ENCODE results near the gene SLC13A3.

Gene SLC13A3

DNA sequence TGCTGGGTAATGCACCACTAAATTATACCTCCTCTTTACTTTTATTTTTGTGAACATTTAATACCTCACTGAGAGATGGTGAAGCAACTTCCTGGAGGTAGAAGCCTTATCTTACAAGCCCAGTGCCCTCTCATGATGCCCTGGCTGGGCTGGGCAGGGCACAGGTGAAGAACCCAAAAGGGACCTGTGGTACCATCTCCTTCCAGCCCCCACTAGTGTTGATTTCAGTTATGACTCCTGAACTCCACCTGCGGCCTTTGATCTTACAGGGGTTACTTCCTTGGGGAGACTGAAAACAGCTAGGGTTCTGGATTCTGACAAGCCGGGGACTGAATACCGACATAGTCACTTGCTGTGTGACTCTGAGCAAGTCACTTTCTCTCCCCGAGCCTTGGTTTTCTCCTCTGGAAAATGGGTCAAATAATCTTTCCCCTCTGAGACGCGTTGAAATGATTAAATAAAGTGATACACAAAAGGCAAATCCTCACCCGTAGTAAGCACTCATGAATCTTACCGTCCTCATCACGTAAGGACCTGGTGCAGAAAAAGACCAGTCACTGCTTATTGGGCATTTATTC is 1.2 kb downstream of the SLC13A3 start:
- DNase-seq: no peak

DNA sequence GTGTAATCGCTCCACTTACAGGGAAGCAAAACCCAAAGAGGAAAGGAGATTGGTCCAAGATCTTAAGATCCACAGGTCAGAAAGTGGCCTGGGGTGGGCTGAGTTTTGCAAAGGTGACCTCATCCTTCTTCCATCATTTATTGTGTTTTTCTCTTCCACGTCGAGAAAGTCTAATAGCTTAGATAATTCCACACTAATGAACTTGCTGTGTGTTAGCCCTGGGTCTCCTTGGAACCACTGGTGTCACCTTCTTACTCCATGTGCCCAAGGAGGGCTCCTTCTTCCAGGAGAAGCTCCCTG is 1.7 kb downstream of the SLC13A3 start:
- DNase-seq: no peak

GRCh38 chr20:46648903-46649649 is 2.2 kb downstream of the SLC13A3 start:
- DNase-seq: no peak

DNA sequence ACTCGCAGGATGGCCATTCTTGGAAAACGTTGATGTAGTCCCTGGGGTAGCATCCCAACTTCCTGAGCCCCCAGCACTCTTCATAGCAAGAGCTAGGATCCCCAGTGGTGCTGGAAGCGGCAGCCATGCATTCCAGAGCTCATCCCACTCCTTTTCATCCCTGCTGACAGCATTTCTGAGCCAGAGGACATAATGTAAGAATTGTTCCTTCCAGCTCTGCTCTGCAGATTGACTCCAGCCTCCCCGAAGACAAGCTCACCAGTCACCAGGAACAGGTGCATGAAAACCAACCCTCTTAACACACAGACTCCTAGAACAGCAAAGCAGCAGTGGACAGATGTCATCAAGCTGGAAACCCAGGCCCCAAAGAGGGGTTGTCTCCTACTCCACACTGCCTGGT is 3.8 kb downstream of the SLC13A3 start:
- DNase-seq: no peak

DNA sequence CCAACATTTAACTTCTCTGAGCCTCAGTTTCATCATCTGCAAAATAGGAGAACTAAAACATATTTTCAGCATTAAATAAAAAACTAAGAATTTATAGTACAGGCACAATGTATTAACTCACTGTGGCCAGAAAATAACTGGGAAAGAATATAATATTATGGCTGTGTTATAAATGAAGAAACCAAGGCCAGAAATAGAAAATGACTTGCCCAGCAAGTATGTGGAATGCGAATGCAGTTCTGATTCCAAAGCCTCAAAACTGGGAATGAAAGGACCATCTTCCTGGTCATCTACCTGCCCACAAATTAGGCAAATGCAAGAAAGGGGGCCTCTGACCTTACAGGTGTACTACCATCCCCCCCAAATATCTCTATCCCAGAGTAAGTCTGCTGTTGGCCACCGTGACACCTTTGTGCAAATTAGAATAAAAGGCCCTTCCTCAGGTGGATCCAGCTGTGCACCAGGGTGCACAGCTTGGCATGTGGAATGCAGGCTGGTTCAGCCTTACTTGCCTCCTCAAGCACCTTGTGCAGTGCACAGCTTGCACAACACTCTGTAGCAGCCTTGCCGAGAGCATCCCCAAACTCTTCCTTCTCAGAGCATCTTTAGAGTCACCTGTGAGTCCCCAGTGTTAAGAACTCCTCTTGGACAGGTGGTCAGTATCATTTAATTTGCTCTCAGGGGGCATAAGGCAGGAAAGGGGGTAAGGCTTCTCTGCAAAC is 4.4 kb downstream of the SLC13A3 start:
- DNase-seq: no peak

DNA sequence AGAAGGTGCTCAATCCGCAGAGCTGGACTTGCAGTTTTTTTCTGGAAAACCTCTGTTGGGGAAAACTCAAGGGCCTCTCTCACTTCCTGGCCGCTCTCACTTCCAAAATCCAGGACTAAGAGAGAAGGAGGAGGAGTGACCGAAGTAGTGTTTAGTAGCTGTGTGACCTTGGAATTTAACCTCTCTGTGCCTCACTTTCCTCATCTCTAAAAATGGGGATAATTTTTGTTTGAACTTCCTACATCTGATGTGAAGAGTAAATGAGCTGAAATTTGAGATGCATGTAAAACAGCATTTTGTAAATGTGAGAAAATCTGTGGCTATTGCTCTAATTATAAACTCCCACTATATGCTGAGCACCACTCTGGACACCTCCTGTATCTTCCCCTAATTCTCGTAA is 5.1 kb downstream of the SLC13A3 start:
- DNase-seq: no peak

DNA sequence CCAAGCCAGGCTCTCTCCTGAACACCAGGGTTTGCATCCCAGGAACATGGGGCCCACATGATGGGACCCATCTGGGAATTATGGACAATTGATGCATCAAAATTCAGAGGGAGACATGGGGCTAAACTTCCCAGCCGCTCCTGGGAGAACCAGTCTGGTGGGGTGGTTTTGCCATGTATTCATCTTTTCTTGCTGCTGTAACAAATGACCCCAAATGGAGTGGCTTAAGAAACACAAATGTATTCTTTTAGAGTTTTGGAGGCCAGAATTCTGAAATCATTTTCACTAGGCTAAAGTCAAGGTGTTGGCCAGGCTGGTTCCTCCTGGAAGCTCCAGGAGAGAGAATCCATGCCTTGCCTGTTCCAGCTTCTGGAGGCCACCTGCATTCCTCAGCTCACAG is 6.5 kb downstream of the SLC13A3 start:
- DNase-seq: no peak

- no peak for DNase-seq
These were observed 7.1 kb downstream of the SLC13A3 start for GRCh38 chr20:46644160-46644559.

DNA sequence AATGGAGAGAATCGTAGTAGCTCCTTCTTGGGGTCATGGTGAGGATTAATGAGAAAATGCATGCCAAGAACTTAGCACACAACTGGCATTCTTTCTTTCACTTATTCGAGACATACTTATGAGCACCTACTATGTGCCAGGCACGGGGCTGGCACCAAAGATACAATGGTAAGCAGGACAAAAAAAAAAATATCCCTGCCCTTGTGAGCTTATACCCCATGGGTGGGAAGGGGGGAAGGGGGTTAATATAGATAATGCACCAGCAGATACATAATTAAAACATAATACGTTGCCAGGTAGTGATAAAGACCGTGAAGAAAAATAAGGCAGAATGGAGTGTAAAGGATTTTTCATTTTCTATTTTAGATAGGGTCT is 8.3 kb downstream of the SLC13A3 start:
- DNase-seq: no peak

DNA sequence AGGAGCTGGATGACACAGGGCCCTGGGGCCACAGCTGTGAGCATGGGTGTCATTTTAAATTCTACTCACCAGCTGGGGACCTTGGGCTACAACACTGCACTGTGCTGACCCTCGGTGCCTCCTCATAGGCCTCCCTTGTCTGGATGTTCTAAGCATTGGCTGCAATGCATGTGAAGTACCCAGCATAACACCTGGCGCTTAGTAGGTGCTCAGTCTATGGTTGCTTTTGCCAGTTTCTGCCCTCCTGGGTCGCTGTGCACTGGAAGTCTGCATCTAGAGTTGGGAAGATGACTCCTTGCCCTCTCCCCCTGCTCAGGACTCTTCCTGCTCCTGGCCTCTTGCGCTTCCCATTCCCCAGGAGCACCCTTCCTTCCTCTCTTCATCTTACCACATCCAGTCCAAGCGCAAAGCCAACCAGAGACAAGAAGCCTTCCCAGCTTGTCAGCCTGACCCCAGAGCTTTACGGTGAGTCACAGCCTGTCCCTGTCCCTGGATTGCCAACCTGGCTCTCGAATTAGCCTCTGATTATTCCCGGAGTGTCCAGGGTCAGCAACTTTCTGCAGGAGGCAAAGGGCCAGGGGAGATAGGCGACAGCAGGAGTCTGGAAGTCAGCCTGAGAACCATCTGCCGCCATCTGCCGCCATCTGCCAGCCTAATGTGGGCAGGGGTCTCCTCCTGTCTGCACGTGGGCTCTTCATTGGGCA is 8.8 kb downstream of the SLC13A3 start:
- no peak for DNase-seq

GRCh38 chr20:46641424-46641823 is 9.8 kb downstream of the SLC13A3 start:
- DNase-seq: no peak

- DNase-seq: no peak
These were observed 10.5 kb downstream of the SLC13A3 start for GRCh38 chr20:46640536-46641311.

DNA sequence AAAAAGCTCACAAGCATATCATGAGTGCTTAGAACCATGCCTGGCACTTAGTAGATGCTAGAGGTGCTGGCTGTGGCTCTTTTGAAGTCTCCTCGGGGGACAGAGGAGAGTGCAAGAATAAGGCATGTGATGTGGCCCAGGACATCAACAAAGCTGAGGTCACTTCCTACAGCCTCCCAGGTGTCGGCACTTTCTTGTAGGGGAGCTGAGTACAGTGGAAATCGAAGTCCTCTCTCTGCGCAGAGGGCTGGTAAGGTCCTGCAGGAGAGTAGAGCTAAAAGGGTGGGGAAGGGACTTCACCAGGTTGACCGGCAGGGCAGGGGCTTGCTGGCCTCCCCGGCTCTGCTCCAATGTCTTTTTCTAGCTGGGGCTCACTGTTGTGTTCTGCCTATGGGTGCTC is 11.2 kb downstream of the SLC13A3 start:
- DNase-seq: no peak

DNA sequence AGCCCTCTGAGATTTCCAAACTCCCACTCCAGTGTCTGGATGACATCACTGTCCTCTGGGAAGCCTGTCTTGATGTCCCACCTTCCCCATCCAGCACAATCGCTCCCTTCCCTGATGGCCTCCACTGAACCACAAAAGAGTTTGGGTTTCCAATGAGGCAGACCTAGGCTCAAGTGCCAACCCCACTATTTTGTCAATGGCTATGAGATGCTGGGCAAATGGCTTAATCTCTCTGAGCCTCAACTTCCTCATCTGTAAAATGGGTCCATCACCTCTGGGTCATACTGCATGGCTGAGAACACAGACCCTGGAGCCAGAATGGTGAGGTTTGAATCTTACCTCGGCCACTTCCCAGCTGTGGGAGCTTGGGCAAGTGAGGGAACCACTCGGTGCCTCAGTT is 11.7 kb downstream of the SLC13A3 start:
- DNase-seq: no peak

DNA sequence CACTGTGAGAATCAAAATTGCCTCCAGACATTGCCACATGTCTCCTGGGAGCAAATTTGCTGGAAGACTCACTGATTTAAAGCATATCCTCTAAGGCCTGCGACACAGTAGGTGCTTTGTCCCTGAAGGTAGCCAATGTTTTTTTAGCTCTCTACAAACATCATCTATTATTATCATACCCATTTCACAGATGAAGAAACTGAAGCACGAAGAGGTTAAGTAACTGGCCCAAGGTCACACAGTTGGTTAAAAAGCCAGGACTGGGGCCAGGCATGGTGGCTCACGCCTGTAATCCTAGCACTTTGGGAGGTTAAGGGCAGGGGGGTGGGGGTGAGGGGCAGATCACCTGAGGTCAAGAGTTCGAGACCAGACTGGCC is 12.4 kb downstream of the SLC13A3 start:
- DNase-seq: no peak

DNA sequence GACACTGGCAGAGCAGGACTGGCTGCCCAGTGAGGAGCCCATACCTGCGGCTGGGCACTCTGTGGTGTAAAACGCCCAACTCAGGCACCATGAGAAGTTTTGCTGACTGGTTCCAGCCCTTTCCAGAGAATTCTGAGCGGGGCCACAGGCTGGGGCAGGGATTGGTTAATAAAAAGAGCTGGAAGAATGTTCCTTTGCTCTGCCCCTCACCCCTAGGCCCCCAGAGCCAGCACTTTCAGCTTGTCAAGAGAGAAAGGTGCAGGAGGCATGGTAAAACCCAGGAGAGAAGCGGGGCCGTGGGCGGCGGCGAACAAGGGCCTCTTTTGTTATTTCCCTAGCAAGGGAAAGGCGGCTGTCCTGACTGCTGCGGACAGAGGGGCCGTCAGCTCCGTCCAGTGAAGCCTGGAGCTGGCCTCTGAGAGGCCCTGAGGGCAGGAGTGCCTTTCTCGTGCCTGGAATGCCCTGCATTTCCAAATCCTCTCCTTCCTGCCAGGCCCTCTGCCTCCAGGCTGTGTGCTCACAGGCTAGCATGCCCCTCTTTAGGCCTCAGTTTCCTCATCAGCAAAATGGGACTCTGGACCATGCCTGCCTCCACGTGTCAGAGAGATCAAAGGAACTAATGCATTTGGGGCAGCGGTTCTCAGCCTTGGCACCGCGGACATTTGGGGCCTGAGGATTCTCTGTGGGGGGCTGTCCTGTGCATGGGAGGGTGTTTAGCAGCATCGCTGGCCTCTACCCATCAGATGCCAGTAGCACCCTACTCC is 12.9 kb downstream of the SLC13A3 start:
- no peak for DNase-seq

- no peak for DNase-seq
These were observed 13.7 kb downstream of the SLC13A3 start for GRCh38 chr20:46637427-46638133.

DNA sequence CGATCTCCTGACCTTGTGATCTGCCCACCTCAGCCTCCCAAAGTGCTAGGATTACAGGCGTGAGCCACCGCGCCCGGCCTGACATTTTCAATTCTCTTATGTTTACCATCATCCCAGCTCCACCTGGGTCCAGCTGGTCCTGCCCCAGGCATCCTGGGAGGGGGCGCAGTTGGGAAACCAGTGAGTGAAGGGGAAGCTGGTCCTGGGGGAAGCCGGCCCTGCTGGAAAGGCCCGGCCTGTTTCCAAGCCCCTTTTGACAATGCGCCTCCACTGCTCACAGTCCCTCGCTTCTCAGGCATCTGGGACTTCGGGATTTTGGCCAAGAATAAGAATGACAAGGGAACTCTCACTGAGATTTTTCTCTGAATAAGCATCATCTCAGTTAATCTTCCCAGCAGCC is 14.2 kb downstream of the SLC13A3 start:
- DNase-seq: no peak

GRCh38 chr20:46636514-46636913 is 14.7 kb downstream of the SLC13A3 start:
- DNase-seq: no peak

GRCh38 chr20:46635514-46636136 is 15.6 kb downstream of the SLC13A3 start:
- DNase-seq: no peak

- no peak for DNase-seq
These were observed 16.7 kb downstream of the SLC13A3 start for GRCh38 chr20:46634528-46634927.
